Measurements from ENCODE around the gene RNF123.
"Not testable (repeated sequence)": the region's sequence is repeated elsewhere in the genome, so short reads cannot be mapped to it uniquely, and the experiment has no call there.

GRCh38 chr3:49688338-49689045 lies 865 bp upstream of the RNF123 start:
- not testable (repeated sequence) for TF ChIP-seq POLR2AphosphoS5, POLR2A, POU2F2 (IDR thresholded peaks at IDR 0.05; ENCODE audit: low read depth, low read length)
